ENCODE results near the gene MIP. TPM values are rescaled to one million over a fixed set of nuclear protein-coding genes. Genes with fewer than 3 reads are reported as not detected.

MIP gene
- not detected in 2 replicates for total RNA-seq

DNA sequence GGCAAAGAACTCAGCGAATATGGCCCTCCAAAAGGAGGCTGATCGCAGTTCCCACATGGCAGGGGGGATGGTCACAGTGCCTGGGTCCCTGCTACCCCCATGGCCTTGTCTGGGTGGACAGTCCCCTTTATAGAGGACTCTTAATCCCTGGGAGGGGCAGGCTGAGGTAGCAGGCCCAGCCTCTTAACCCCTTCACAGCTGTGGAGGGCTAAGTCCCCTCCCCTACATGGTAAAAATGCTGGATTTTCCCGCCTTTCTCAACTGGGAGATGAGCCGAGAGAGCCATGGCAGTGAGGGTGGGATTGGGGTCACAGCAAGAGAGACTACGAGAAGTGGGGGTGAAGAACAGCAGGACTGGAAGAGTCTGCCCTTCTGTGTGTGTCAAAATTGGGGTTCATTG is at the start of gene MIP:
MIP (minus strand) TSS at position 101 of the 400 bp plus-strand sequence; CDS start at position 57, 44 bp downstream.

GRCh38 chr12:56488041-56488955 is 33.8 kb upstream of the MIP start, which contains the start of gene GLS2:
Gene GLS2, minus strand, starts transcription at chr12:56488161. Its CDS starts 43 bp downstream, at chr12:56488118.

DNA sequence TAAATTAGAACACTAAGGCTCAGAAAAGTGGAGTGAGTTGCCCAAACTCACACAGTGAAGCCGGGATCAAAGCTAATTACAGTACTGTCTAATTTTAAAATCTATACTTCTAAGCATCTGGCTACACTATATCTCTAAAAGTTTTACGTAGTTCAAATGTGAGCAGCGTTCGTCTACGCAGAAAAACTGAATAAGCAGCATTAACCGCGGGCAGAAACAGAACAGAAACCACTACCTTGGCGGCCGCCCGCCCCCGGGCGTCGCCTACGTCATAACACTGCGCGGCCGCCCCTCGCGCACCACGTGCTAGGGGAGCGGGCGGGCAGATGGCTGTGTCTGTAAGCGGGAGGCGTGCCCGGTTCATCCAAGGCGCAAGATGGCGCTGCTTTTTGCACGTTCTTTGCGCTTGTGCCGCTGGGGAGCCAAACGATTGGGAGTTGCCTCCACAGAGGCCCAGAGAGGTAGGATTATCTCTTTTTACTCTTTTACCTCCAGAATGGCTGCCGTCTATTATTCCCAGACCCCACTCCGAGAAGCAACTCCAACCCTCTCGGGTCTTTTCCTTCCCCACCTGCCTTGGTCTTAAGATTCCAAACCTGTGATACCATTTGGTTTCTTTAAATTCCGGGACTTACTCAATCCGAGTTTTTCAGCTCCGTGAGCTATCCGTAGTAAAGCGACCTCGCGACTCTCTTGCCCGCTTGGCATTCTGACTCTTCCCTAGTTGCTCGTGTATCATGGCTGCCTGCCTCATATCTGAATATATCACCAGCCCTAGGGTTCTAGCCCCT is 14.0 kb upstream of the MIP start, which contains the start of gene SPRYD4:
SPRYD4 (plus strand) TSS at position 363 of the 791 bp plus-strand sequence; CDS start at position 377, 14 bp downstream.

DNA sequence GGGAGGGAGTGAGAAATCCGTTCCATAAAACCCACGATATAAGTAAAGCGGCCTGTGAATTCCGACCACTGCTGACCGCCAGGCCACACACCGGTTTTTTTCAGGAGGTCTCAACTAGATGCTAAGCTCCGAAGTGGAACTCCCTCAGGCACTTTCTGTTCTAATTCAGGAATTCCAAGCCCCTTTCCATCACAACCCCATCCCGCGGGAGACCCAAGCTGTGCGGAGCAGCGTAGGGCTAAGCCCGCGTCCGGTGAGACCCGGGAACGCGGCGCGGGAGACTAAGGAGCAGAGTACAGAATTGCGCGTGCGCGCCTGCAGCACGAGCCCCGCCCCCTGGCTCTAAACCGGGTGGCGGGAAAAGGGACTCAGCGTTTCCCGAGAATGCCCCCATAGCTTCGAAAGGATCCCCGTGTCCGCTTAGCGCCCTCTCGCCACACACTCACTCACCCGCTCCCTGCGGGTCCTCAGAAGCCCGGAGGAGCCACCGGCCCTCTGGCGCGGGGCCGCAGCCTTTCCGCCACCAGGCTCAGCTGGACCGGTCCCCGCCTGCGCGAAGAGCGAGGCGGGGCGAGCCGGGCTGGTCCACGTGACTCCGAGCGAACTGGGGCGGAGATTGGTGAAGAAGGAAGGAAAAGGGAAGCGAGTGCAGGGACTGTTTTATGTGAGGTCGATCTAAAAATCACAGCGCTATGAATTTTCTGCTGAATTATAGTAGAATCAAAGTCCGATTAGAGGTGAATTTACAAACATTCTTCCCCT is 5.4 kb downstream of the MIP start, which contains the start of gene TIMELESS:
TIMELESS (minus strand) TSS at position 567 of the 762 bp plus-strand sequence. CDS start 15,256 bp downstream, outside the sequence.

Other genes starting within 250 kb of the MIP start
- 102 and 109 TPM in 2 replicates for gene RNF41, start 232.7 kb downstream of the MIP start, total RNA-seq
- gene NABP2, start 230.3 kb downstream of the MIP start, total RNA-seq, result 60.1 and 75.0 TPM in 2 replicates
- not detected in 2 replicates for gene SLC39A5, start 224.6 kb downstream of the MIP start, total RNA-seq
- 9.2 and 12.4 TPM in 2 replicates for gene ANKRD52, start 196.3 kb downstream of the MIP start, total RNA-seq
- gene COQ10A, start 187.7 kb downstream of the MIP start, total RNA-seq, result 7.4 and 13.5 TPM in 2 replicates
- 141 and 149 TPM in 2 replicates for gene CS, start 154.3 kb downstream of the MIP start, total RNA-seq
- gene CNPY2, start 138.7 kb downstream of the MIP start, total RNA-seq, result 110 and 166 TPM in 2 replicates
- 13.3 and 13.8 TPM in 2 replicates for gene PAN2, start 120.7 kb downstream of the MIP start, total RNA-seq
- not detected in 2 replicates for gene IL23A, start 115.8 kb downstream of the MIP start, total RNA-seq
- gene STAT2, start 94.5 kb downstream of the MIP start, total RNA-seq, result 135 and 143 TPM in 2 replicates
- gene APOF, start 91.8 kb downstream of the MIP start, total RNA-seq, result not detected in 2 replicates
- 13.3 and 19.7 TPM in 2 replicates for gene TIMELESS, start 5.2 kb downstream of the MIP start, total RNA-seq
- gene SPRYD4, start 13.9 kb upstream of the MIP start, total RNA-seq, result 1.4 and 1.8 TPM in 2 replicates
- gene GLS2, start 33.5 kb upstream of the MIP start, total RNA-seq, result 0.71 TPM in 1 of 2 replicates, not detected in the other
- 13.6 and 16.4 TPM in 2 replicates for gene RBMS2, start 67.2 kb upstream of the MIP start, total RNA-seq
- gene BAZ2A, start 175.7 kb upstream of the MIP start, total RNA-seq, result 21.9 and 27.1 TPM in 2 replicates
- gene ATP5F1B, start 191.3 kb upstream of the MIP start, total RNA-seq, result 627 and 689 TPM in 2 replicates
- 102 and 110 TPM in 2 replicates for gene PTGES3, start 233.6 kb upstream of the MIP start, total RNA-seq